Measurements from ENCODE around the gene FLT1. TPM values are rescaled to one million over a fixed set of nuclear protein-coding genes. Genes with fewer than 3 reads are reported as not detected.

FLT1 gene
- total RNA-seq, 1 experiment from 2014 or later: not detected

GRCh38 chr13:28267497-28267896 lies 227.4 kb downstream of the FLT1 start:
- H3K27ac Mint-ChIP-seq (ENCODE audit: unreplicated experiment): no peak overlapping the region
- peaks cover 5% of the 10 kb centered on the region for H3K36me3 Mint-ChIP-seq (ENCODE audit: insufficient read depth, unreplicated experiment)
- CTCF ChIA-PET: no interaction called here
- no peak for DNase-seq
- no peaks in the 10 kb centered on the region for H3K27me3 Mint-ChIP-seq (ENCODE audit: unreplicated experiment)
- H3K9me3 Mint-ChIP-seq (ENCODE audit: low read depth, unreplicated experiment): no peaks in the 10 kb centered on the region
- H3K4me1 Mint-ChIP-seq (ENCODE audit: low read depth, unreplicated experiment): no peaks in the 10 kb centered on the region
- H3K4me3 Mint-ChIP-seq (ENCODE audit: low read depth, unreplicated experiment): no peak overlapping the region
- TF ChIP-seq CTCF (IDR thresholded peaks at IDR 0.05; ENCODE audit: unreplicated experiment): no peak
- BruUV-seq (replicated peaks): no TSS peak
- intact Hi-C loops (cut with micrococcal nuclease; ENCODE audit: unreplicated experiment): no loop called here

GRCh38 chr13:28258417-28258816 lies 236.5 kb downstream of the FLT1 start:
- Mint-ChIP-seq H3K9me3 (ENCODE audit: low read depth, unreplicated experiment) (no peaks in the 10 kb centered on the region), H3K4me1 (ENCODE audit: low read depth, unreplicated experiment) (no peaks in the 10 kb centered on the region), H3K27ac (ENCODE audit: unreplicated experiment) (no peak overlapping the region), H3K4me3 (ENCODE audit: low read depth, unreplicated experiment) (no peak overlapping the region), H3K27me3 (ENCODE audit: unreplicated experiment) (no peaks in the 10 kb centered on the region), H3K36me3 (ENCODE audit: insufficient read depth, unreplicated experiment) (peaks cover 11% of the 10 kb centered on the region)
- CTCF ChIA-PET: no interaction called here
- intact Hi-C loops (cut with micrococcal nuclease; ENCODE audit: unreplicated experiment): no loop called here
- no TSS peak for BruUV-seq (replicated peaks)
- DNase-seq: no peak
- TF ChIP-seq CTCF (IDR thresholded peaks at IDR 0.05; ENCODE audit: unreplicated experiment): no peak

- Mint-ChIP-seq H3K4me1 (ENCODE audit: low read depth, unreplicated experiment) (no peaks in the 10 kb centered on the region), H3K36me3 (ENCODE audit: insufficient read depth, unreplicated experiment) (peaks cover 11% of the 10 kb centered on the region), H3K4me3 (ENCODE audit: low read depth, unreplicated experiment) (no peak overlapping the region), H3K9me3 (ENCODE audit: low read depth, unreplicated experiment) (no peaks in the 10 kb centered on the region), H3K27ac (ENCODE audit: unreplicated experiment) (no peak overlapping the region), H3K27me3 (ENCODE audit: unreplicated experiment) (no peaks in the 10 kb centered on the region)
- DNase-seq: no peak
- TF ChIP-seq CTCF (IDR thresholded peaks at IDR 0.05; ENCODE audit: unreplicated experiment): no peak
- BruUV-seq (replicated peaks): no TSS peak
- CTCF ChIA-PET: no interaction called here
- intact Hi-C loops (cut with micrococcal nuclease; ENCODE audit: unreplicated experiment): no loop called here
Observed at GRCh38 chr13:28257305-28257704, 237.6 kb downstream of the FLT1 start.

- Mint-ChIP-seq H3K27ac (ENCODE audit: unreplicated experiment) (no peak overlapping the region), H3K4me3 (ENCODE audit: low read depth, unreplicated experiment) (no peak overlapping the region), H3K9me3 (ENCODE audit: low read depth, unreplicated experiment) (no peaks in the 10 kb centered on the region), H3K27me3 (ENCODE audit: unreplicated experiment) (no peaks in the 10 kb centered on the region), H3K36me3 (ENCODE audit: insufficient read depth, unreplicated experiment) (peaks cover 11% of the 10 kb centered on the region), H3K4me1 (ENCODE audit: low read depth, unreplicated experiment) (no peaks in the 10 kb centered on the region)
- intact Hi-C loops (cut with micrococcal nuclease; ENCODE audit: unreplicated experiment): no loop called here
- BruUV-seq (replicated peaks): no TSS peak
- TF ChIP-seq CTCF (IDR thresholded peaks at IDR 0.05; ENCODE audit: unreplicated experiment): no peak
- CTCF ChIA-PET: no interaction called here
- no peak for DNase-seq
Observed at GRCh38 chr13:28252547-28252946, 242.4 kb downstream of the FLT1 start.

- CTCF ChIA-PET: no interaction called here
- no peaks in the 10 kb centered on the region for H3K9me3 Mint-ChIP-seq (ENCODE audit: low read depth, unreplicated experiment)
- H3K36me3 Mint-ChIP-seq (ENCODE audit: insufficient read depth, unreplicated experiment): peaks cover 3% of the 10 kb centered on the region
- no peak for TF ChIP-seq CTCF (IDR thresholded peaks at IDR 0.05; ENCODE audit: unreplicated experiment)
- H3K27ac Mint-ChIP-seq (ENCODE audit: unreplicated experiment): no peak overlapping the region
- H3K4me1 Mint-ChIP-seq (ENCODE audit: low read depth, unreplicated experiment): no peaks in the 10 kb centered on the region
- H3K27me3 Mint-ChIP-seq (ENCODE audit: unreplicated experiment): no peaks in the 10 kb centered on the region
- intact Hi-C loops (cut with micrococcal nuclease; ENCODE audit: unreplicated experiment): no loop called here
- BruUV-seq (replicated peaks): no TSS peak
- no peak overlapping the region for H3K4me3 Mint-ChIP-seq (ENCODE audit: low read depth, unreplicated experiment)
- DNase-seq: no peak
Observed at GRCh38 chr13:28251466-28251865, 243.5 kb downstream of the FLT1 start.

All from Calu3 (cell line).